Stimulated activated CD4-positive, alpha-beta T cell treated with anti-CD3 and anti-CD28 coated beads, TNF-alpha, amount 100 ng/mL, for 1 hour (primary cell): ENCODE results near the gene HDAC5.
"Not testable (repeated sequence)": the region's sequence is repeated elsewhere in the genome, so short reads cannot be mapped to it uniquely, and the experiment has no call there.

Experiments used
- DNase-seq, 3 donors: peaks; one replicate each; pipeline ENCODE4 v3.0.0-alpha.2; 2020; ENCODE audit warnings: low read depth in 3 of 3, low spot score in 1 of 3

HDAC5 gene

GRCh38 chr17:44133918-44134476, 10.6 kb upstream of the HDAC5 start:
- no peak for DNase-seq

GRCh38 chr17:44132275-44132821, 8.9 kb upstream of the HDAC5 start:
- DNase-seq: no peak

- DNase-seq: not testable (repeated sequence)
Measured at GRCh38 chr17:44131372-44131771, 7.9 kb upstream of the HDAC5 start.

GRCh38 chr17:44130693-44131349, 7.4 kb upstream of the HDAC5 start:
- no peak for DNase-seq

DNA sequence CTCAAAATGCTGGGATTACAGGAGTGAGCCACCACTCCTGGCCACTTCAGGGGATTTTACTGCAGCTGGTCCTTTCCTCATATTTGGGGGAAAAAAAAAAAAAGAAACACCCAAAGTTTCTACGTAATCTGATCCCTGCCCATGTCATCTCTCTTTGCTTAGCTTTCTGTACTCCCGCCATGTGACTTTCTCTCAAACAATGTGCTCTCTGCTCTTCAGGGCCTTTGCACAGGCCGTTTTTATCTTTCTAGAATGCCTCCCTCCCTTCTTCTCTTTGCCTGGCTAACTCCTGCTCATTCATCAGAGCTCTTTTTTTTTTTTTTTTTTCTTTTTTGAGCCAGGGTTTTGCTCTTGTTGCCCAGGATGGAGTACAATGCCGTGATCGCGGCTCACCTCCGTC, 4.9 kb upstream of the HDAC5 start:
- DNase-seq: no peak

- no peak for DNase-seq
Measured at GRCh38 chr17:44124118-44124438, 637 bp upstream of the HDAC5 start.

GRCh38 chr17:44122816-44123355, 555 bp downstream of the HDAC5 start:
- DNase-seq: no peak

- no peak for DNase-seq
Measured at GRCh38 chr17:44121997-44122815, 1.2 kb downstream of the HDAC5 start.

DNA sequence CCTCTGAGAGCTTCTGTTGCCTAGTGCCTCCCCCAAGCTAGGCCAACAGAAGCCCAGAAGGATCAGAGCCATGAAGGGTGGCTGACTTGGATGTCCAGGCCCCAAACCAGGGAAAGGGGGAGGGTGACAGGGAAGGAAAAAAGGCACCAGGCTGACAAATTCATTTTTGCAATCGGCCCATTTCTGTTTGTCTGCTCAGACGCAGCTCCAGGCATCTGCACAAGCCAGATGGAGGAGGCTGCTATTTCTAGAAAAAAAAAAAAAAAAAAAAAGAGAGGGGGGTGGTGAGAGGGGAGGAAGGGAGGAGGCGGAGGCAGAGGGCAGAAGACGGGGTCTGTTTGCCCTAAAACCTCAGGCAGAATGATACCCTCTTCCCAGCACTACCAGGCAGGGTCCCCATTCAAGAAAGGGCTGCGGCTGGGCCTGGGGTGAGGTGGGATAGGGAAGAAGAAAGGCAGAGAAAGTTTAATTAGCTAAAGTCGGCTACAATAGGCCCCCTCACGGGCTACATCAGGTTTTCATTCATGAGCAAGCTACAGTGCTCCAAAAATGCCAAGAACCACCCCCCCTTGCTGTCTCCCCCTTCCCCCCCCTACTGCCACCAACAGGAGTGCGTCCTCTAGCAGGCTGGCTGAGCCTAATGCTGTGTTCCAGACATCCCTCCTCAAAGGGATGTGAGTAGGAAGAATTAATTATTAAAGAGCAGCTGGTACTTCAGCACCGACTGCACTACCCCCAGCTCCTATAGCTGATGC, 2.4 kb downstream of the HDAC5 start:
- no peak for DNase-seq

DNA sequence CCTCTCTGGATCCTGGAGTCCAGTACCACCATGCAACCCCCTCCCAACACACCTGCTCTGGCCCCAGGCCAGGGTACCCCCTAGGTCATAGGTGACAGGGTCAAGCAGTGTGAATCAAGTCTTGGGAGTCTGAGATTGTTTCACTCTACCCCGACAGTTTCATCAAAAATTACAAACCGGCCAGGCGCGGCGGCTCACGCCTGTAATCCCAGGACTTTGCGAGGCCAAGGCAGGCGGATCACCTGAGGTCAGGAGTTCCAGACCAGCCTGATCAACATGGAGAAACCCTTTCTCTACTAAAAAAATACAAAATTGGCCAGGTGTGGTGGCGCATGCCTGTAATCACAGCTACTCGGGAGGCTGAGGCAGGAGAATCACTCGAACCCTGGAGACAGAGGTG, 3.2 kb downstream of the HDAC5 start:
- DNase-seq: not testable (repeated sequence)

GRCh38 chr17:44119798-44120197, 3.6 kb downstream of the HDAC5 start:
- DNase-seq: no peak

- DNase-seq: no peak
Measured at GRCh38 chr17:44119062-44119461, 4.4 kb downstream of the HDAC5 start.

GRCh38 chr17:44118427-44119050, 4.9 kb downstream of the HDAC5 start:
- DNase-seq: no peak

GRCh38 chr17:44117351-44117750, 6.1 kb downstream of the HDAC5 start:
- no peak for DNase-seq

- no peak for DNase-seq
Measured at GRCh38 chr17:44115585-44116415, 7.6 kb downstream of the HDAC5 start.

DNA sequence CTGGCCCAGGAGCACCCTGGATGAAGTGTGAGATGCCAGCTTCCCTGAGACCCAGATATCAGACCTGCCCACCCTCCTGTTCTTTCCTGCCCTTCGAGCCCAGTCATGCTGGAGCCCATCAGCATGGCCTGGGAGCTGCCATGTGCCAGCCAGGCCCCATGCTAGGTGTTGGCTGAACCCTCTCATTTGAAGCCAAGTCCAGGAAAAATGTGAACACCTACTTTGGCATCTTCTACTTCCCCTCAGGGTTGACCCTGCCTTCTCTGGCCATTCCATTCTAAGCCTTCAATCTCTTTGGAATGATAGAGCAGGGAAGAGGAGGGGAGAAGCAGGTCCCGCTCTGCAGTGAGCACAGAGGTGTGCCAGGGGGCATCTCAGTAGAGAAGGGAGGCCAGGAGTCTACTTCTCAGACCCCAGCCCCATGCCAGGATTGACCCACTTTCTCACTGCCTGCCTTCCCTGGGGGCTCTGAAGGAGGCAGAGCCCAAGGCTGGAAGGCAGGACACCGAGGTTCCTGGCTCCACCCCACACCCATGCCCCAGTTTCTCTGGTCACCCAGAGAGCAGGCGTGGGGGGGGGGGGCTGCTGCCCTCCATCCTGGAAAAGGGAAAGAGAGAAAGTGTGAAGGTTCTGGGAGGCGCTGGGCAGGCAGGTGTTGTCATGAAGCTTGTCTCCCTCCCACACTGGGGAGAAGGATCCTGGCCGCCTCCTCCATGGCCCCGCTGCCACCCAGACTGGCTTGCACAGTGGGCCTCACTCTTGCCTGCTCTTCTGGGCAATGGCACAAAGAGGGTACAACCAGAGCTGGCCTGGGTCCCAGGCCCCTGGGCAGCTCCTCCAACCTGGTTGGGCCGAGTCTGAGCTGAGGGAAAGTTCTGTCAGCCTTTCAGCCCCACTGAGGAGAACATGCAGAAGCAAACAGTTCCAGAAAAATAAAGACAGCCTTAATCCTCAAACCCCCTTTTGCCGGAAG, 9.3 kb downstream of the HDAC5 start:
- DNase-seq: no peak

GRCh38 chr17:44113382-44113781, 10.1 kb downstream of the HDAC5 start:
- no peak for DNase-seq
